ENCODE measurements around the gene ZNF296. TPM values are rescaled to one million over a fixed set of nuclear protein-coding genes. Genes with fewer than 3 reads are reported as not detected.
A peak's percentile ranks its signal among the peaks of the same experiment; 100 is the strongest.

The ZNF296 gene
- total RNA-seq, 2 experiments from 2014 or later = 2.0 to 2.4 TPM

DNA sequence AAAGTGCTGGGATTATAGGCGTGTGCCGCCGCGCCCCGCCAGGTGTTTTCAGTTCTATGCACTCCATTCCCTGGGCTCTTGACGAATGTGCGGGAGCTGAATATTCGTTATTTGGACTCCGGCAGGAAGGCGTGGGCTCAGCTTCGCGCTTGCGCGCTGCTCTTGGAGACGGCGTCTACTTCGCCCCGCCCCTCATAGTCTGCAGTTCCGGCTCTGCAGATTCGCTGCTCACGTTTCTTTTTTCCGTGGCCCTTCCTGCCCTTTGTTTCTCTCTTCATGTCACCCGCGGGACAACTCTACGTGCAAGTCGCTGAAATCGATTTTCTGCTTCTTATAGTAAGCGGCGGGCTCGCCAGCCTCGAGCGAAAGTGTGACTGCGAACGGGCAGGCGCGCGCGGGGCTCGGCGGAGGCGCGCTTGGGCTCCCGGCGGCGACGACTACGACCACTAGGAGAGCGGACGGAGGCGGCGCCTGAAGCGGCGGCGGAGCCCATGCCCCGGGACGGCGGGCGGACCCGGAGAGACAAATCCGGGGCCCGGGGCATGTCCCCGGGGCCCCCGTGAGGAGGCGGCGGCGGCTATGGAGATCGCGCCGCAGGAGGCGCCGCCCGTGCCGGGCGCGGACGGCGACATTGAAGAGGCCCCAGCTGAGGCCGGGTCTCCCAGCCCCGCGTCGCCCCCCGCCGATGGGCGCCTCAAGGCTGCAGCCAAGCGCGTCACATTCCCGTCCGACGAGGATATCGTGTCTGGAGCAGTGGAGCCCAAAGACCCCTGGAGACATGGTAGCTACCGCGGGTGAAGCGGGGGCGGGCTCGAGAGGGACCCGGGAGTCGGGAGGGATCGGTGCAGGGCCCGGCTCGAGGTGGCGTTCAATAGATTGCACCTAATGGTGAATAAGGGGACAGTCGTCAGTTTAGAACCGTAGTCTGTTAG, 16.7 kb upstream of the ZNF296 start, which contains the start of gene PPP1R37:
Gene PPP1R37, plus strand, starts transcription at position 433 of the 932 bp plus-strand sequence. Its CDS starts 147 bp downstream, at position 580.
- ChIA-PET CTCF (interaction anchor here (1.1 to 2.7 kb wide), 6 partner anchors 10 to 86 kb away, joined by 3 to 15 read pairs (median 7); partner anchors contain the start of genes BLOC1S3, GEMIN7 and TRAPPC6A), POLR2A (interaction anchor here (0.8 to 2.9 kb wide), 18 partner anchors 10 to 1629 kb away, joined by 3 to 81 read pairs (median 8); partner anchors contain the start of genes BLOC1S3, CLASRP, GEMIN7 and RELB)
- no peaks in the 10 kb centered on the region for H3K9me3 Mint-ChIP-seq
- TF ChIP-seq, protein P1, sequence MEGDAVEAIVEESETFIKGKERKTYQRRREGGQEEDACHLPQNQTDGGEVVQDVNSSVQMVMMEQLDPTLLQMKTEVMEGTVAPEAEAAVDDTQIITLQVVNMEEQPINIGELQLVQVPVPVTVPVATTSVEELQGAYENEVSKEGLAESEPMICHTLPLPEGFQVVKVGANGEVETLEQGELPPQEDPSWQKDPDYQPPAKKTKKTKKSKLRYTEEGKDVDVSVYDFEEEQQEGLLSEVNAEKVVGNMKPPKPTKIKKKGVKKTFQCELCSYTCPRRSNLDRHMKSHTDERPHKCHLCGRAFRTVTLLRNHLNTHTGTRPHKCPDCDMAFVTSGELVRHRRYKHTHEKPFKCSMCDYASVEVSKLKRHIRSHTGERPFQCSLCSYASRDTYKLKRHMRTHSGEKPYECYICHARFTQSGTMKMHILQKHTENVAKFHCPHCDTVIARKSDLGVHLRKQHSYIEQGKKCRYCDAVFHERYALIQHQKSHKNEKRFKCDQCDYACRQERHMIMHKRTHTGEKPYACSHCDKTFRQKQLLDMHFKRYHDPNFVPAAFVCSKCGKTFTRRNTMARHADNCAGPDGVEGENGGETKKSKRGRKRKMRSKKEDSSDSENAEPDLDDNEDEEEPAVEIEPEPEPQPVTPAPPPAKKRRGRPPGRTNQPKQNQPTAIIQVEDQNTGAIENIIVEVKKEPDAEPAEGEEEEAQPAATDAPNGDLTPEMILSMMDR (IDR thresholded peaks at IDR 0.05) = peak; percentile 27
- intact Hi-C loops (cut with DNase I, micrococcal nuclease) = loop anchor here (1.0 to 5.0 kb wide), 8 partner anchors 14 to 489 kb away; partner anchors contain the start of genes BLOC1S3 (in 2 of the 2), TRAPPC6A (in 2 of the 2), CLASRP (in 1 of the 2) and CLPTM1 (in 1 of the 2)
- H3K4me1 ChIP-seq (ENCODE audit: insufficient read depth, low read length) = peaks cover 88% of the 10 kb centered on the region
- H3K27ac ChIP-seq (ENCODE audit: low read depth in 1 of 2, low read length in 2 of 2) = peak within 1 kb of the TSS; percentile 64 to 91
- H3K9me3 ChIP-seq (ENCODE audit: control insufficient read depth in 1 of 2, insufficient read depth in 1 of 2, low read length in 2 of 2) = no peaks in the 10 kb centered on the region
- peaks cover 22% of the 10 kb centered on the region for H3K36me3 Mint-ChIP-seq (ENCODE audit: low read depth)
- H3K4me3 ChIP-seq (ENCODE audit: low read length) = peak within 1 kb of the TSS; percentile 97
- ATAC-seq (ENCODE audit: poor library complexity) = peak; percentile 72
- peaks cover 21% of the 10 kb centered on the region for H3K36me3 ChIP-seq (ENCODE audit: insufficient read depth, low read length)
- DNase-seq = peak; percentile 83 to 98 (median 90)
- peak within 1 kb of the TSS; percentile 93 for H3K4me3 Mint-ChIP-seq
- peaks cover 66% of the 10 kb centered on the region for H3K4me1 Mint-ChIP-seq (ENCODE audit: low read depth)
- no peaks in the 10 kb centered on the region for H3K27me3 ChIP-seq (ENCODE audit: control insufficient read depth in 1 of 2, insufficient read depth in 2 of 2, low read length in 2 of 2)
- H3K27me3 Mint-ChIP-seq = no peaks in the 10 kb centered on the region
- peak within 1 kb of the TSS; percentile 97 for H3K27ac Mint-ChIP-seq

DNA sequence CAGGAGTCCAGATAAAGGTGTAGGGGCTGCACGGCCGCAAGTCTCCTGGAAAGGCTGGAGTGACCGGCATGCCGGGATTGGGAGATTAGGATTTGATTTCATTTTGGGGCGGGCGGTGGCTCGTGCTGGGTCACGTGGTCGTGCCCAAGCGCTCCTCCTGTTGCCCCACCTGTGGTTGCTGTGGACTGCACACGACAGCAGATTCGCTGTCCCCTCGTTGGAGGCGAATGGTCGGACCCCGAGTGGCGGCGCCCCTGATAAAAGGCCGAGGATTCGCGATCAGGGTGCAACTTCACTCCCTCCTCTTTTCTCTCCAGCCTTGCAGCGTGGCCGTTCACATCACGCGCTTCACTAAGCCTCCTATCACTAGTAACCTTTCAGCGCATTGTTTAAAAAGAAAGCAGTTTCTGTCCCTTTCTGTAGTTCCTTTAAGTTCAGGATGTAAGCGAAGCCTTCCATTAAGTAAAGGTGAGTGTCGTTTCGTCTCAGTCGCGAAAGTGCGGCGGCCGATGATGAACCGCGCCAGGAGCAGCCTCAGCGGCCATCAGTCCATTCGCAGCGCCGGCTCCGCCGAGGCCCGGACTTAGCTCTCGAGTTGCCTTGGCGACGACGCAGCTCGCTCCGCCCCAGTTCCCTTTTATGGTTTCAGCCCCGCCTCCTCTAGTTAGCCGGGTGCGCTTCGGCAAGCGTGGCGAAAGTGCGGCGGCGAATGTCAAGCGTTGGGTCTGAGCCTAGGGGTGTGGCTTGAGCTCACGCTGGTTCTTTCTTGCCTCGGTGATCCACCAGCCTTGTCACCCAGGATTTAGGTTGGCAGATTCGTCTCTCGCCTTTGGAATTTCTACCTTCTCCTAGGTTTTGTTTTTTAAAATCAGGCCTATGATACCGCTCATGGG, 15.0 kb upstream of the ZNF296 start:
- H3K36me3 Mint-ChIP-seq (ENCODE audit: low read depth) = peaks cover 33% of the 10 kb centered on the region
- peaks cover 80% of the 10 kb centered on the region for H3K4me1 ChIP-seq (ENCODE audit: insufficient read depth, low read length)
- POLR2A ChIA-PET = interaction anchor here (0.7 to 2.9 kb wide), 15 partner anchors 12 to 1628 kb away, joined by 3 to 81 read pairs (median 9); partner anchors contain the start of genes BLOC1S3, CLASRP, GEMIN7 and RELB
- no peaks in the 10 kb centered on the region for H3K27me3 Mint-ChIP-seq
- H3K27ac ChIP-seq (ENCODE audit: low read depth in 1 of 2, low read length in 2 of 2) = peak overlapping the region; percentile 63 to 64
- no peaks in the 10 kb centered on the region for H3K9me3 ChIP-seq (ENCODE audit: control insufficient read depth in 1 of 2, insufficient read depth in 1 of 2, low read length in 2 of 2)
- peaks cover 58% of the 10 kb centered on the region for H3K4me1 Mint-ChIP-seq (ENCODE audit: low read depth)
- intact Hi-C loops (cut with DNase I, micrococcal nuclease) = loop anchor here (1.0 to 5.0 kb wide), 6 partner anchors 36 to 491 kb away; partner anchors contain the start of genes BLOC1S3 (in 1 of the 2), CLPTM1 (in 1 of the 2), MARK4 (in 1 of the 2) and OPA3 (in 1 of the 2)
- H3K9me3 Mint-ChIP-seq = no peaks in the 10 kb centered on the region
- H3K4me3 ChIP-seq (ENCODE audit: low read length) = peak overlapping the region; percentile 97
- H3K4me3 Mint-ChIP-seq = peak overlapping the region; percentile 93
- H3K27ac Mint-ChIP-seq = peak overlapping the region; percentile 97
- no peaks in the 10 kb centered on the region for H3K27me3 ChIP-seq (ENCODE audit: control insufficient read depth in 1 of 2, insufficient read depth in 2 of 2, low read length in 2 of 2)
- CTCF ChIA-PET = interaction anchor here (0.7 to 2.7 kb wide), 6 partner anchors 12 to 348 kb away, joined by 3 to 15 read pairs (median 4); partner anchors contain the start of genes GEMIN7 and TRAPPC6A
- H3K36me3 ChIP-seq (ENCODE audit: insufficient read depth, low read length) = peaks cover 21% of the 10 kb centered on the region
- DNase-seq (peak; percentile 90 to 98 (median 97)), ATAC-seq (ENCODE audit: poor library complexity) (peak; percentile 76)
- TF ChIP-seq, protein P1 (IDR thresholded peaks at IDR 0.05) = no peak
